ENCODE measurements around the gene LONP2.
"Not testable (repeated sequence)": the region's sequence is repeated elsewhere in the genome, so short reads cannot be mapped to it uniquely, and the experiment has no call there.

LONP2 gene

DNA sequence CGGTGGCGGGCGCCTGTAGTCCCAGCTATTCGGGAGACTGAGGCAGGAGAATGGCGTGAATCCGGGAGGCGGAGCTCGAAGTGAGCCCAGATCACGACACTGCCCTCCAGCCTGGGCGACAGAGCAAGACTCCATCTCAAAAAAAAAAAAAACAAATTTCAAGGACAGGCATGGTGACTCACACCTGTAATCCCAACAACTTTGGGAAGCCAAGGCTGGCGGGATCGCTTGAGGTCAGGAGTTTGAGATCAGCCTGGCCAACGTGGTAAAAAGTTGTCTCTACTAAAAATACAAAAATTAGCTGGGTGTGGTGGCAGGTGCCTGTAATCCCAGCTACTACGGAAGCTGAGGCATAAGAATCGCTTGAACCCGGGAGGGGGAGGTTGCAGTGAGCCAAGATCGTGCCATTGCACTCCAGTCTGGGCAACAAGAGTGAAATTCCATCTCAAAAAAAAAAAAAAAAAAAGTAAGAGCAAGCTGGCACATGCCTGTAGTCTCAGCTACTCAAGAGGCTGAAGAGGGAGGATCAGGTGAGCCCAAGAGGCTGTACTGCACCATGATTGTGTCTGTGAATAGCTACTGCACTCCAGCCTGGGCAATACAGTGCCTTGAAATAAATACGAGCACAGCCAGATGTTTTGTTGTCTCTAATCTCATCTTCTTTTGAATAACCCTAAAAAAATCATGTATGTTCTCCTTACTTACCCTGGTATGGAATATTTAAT, 126.7 kb downstream of the LONP2 start:
- DNase-seq = not testable (repeated sequence)

GRCh38 chr16:48371393-48371780, 127.3 kb downstream of the LONP2 start:
- no peak for DNase-seq

DNA sequence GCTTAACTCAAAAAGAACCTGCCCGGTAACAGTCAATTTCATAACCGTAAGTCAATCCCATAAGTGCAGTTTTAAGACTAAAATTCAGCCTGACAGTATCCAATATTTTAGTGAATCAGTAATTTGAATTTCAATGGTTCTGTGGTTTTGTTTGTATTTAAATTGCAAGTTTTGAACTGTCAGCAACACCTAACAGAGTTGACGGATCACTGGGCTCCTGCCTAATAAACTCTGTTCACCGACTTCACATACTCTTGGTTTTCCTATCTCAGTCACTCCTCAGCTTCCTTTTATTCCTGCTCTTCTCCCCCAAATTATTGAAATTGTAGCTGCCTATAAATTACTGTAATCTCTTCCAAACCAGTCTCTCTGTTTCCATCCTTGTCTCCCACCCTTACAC, 128.6 kb downstream of the LONP2 start:
- DNase-seq = no peak

GRCh38 chr16:48373258-48374029, 129.3 kb downstream of the LONP2 start:
- DNase-seq = no peak

DNA sequence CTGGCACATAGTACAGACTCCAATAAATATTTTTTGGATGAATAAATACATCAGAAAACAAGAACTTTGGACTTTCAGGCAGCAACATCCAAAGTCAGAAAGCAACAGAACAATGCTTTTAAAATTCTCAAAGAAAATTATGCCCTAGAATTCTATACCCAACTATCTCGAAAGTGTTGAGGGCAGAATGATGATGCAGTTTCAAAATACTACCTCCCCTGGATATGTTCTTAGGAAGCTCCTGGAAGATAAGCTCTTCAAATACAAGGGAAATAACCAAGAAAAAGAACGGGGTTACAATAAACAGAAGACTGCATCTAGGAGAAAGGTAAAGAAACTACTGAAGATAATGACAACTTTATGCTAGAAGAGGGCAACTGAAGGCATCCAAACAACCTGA, 130.2 kb downstream of the LONP2 start:
- DNase-seq = no peak

DNA sequence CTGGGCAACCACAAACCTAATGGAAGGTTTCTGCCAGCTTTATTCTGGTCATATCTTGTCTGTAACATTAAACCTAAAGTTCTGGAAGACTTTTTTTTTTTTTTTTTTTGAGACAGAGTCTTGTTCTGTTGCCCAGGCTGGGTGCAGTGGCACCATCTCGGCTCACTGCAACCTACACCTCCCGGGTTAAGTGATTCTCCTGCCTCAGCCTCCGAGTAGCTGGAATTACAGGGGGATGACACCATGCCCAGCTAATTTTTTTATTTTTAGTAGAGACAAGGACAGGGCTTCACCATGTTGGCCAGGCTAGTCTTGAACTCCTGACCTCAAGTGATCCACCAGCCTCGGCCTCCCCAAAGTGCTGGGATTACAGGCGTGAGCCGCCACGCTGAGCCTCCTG, 133.2 kb downstream of the LONP2 start:
- DNase-seq = not testable (repeated sequence)

GRCh38 chr16:48378276-48378675, 134.2 kb downstream of the LONP2 start:
- no peak for DNase-seq

DNA sequence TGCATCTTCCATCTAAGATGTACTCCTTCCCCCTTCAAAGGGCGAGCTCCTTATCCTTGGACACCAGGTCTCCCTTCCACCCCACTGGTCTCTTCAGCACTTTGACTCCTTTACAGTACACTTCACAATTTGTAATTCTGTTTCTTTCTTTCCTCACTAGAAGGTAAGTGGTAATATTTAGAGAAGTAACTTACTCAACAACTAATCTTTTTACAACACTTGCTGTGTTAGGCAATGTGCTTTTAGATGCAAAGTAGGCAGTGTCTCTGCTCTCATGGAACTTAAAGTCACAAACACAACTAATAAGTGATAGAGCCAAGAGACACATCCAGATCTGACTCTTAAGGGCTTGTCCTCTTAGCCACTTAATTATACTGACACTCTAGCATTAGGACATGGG, 134.7 kb downstream of the LONP2 start:
- no peak for DNase-seq

DNA sequence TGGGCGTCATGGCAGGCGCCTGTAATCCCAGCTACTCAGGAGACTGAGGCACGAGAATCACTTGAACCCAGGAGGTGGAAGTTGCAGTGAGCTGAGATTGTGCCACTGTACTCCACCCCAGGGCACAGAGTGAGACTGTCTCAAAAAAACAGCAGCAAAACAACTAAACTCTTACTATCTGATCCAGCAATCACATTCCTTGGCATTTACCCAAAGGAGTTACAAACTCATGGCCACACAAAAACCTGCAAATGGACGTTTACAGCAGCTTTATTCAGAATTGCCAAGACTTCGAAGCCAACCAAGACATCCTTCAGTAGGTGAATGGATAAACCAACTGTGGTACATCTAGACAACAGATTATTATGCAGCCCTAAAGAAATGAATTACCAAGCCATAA, 137.1 kb downstream of the LONP2 start:
- DNase-seq = no peak

GRCh38 chr16:48382131-48382530, 138.0 kb downstream of the LONP2 start:
- no peak for DNase-seq

GRCh38 chr16:48383009-48383876, 139.1 kb downstream of the LONP2 start:
- no peak for DNase-seq

- DNase-seq = no peak
Measured at GRCh38 chr16:48383877-48384519, 139.9 kb downstream of the LONP2 start.

- peak; percentile 31 for DNase-seq
Measured at GRCh38 chr16:48384520-48385252, 140.6 kb downstream of the LONP2 start.

DNA sequence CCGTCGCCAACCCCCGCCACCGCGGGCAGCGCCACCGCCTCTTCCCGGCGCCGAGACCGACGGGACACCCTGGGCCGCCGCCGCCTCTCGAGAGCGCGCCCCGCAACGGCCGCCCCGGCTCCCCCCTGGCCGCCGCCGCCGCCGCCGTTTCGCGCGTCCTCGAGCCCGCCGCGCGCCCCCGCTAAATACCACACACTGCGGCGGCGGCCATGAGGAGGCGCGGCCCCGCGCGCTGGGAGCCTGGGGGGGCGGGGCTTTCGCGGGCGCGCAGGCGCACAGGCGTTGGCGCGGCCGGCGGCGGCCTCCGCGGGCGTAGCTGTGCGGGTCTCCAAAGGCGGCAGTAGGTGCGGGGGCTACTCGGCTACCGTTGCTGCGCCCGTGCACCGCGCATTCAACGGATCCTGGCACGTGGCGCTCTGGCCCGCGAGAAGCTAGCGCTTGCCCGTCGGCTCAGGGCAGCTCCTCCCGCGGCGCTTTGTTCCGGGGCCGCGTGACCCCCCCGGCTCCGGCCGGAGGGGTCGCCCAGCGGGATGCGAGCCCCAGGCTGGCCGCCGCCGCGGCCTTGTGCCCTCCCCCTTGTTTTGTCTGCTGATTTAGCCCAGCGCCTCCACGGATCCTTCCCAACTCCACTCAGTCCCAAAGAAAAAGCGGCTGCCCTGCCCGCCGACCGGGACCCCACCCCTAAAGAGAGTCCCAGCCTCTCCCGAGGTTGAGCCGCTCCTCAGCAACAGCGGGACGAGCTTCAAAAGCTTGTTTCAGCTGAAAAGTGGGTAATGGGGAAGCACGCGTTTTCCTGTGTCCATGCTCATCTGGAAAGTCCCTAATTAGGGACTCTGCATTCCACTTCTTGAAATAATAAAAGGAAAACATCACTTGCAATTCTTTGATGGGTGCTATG, 141.4 kb downstream of the LONP2 start, which contains the start of gene SIAH1:
Gene SIAH1 (minus strand): TSS at position 161 of the 898 bp plus-strand sequence. CDS start 22,985 bp downstream, outside the sequence.
- DNase-seq = peak; percentile 88

- DNase-seq = no peak
Measured at GRCh38 chr16:48386559-48387312, 142.6 kb downstream of the LONP2 start.

DNA sequence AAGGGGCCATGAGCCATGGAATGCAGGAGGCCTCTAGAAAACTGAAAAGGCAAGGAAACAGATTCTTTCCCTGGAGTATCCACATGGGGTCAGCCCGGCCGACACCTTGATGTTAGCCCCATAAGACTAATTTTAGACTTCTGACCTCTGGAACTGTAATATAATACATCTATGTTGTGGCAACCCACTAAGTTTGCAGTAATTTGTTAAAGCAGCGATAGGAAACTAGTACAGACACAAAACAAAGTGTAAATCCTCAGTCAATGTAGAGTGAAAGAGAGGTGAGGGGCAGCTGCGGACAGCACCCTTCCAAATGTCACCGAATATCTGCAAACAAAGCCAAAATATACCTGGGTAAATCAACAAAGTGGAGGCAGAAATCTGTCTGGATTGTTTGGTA, 148.3 kb downstream of the LONP2 start:
- DNase-seq = no peak

DNA sequence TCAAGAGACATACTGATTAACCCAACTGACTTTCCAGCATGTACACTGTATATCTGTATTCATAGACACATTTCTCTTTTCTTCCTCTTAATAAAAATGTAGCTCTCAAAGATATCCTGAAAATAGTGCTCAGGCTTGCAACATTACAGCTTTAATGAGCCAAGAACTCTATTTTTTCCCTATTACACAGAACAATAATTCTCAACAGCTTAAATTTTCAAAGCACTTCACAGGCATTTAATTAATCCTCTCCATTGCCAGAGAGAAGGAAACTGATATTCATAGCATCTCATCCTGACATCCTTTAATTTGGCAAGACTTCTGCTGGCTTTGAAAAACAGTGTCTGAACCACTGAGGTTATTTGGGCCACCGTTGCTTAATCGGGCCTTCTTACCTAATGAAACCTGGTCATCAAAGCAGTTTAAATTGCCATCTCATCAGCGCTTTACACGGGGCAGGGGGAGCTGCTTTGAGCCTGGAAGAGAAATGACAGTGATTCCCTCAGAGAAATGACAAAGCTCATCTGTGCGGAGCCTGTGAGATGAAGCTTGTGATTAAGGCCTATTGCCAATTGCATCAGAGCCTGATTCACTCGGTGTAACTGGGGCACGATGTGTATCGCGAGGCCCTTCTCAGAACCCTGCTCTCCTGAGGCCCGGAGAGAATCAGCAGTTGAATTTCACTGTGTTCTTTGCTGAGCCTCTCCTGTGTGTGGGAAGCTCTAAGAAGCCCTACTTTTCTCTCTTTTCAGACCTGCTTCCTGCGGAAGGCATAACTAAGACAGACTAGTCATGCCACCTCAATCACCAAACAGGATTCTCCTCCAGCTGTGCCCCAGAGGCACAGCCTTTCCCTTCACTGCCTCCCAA, 149.6 kb downstream of the LONP2 start:
- peak; percentile 16 for DNase-seq

DNA sequence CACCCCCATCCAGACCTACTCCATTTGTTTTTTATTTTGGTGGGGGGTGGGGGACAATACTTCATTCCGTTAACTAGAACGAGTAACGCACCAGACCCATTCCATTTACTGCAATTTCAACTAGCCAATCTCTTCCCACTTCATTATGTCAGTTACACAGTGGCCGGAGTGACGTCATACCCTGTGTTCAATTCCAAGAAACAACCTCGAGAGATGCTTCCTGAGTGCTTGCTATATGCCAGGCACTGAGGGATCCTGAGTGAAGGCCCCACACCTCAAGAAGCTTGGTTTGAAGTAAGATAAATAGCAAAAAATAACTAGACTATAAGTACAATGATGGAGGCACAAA, 150.2 kb downstream of the LONP2 start:
- DNase-seq = no peak

- DNase-seq = no peak
Measured at GRCh38 chr16:48395375-48395774, 151.3 kb downstream of the LONP2 start.
